ENCODE data around the gene STYK1.

STYK1 gene, protein sequence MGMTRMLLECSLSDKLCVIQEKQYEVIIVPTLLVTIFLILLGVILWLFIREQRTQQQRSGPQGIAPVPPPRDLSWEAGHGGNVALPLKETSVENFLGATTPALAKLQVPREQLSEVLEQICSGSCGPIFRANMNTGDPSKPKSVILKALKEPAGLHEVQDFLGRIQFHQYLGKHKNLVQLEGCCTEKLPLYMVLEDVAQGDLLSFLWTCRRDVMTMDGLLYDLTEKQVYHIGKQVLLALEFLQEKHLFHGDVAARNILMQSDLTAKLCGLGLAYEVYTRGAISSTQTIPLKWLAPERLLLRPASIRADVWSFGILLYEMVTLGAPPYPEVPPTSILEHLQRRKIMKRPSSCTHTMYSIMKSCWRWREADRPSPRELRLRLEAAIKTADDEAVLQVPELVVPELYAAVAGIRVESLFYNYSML

DNA sequence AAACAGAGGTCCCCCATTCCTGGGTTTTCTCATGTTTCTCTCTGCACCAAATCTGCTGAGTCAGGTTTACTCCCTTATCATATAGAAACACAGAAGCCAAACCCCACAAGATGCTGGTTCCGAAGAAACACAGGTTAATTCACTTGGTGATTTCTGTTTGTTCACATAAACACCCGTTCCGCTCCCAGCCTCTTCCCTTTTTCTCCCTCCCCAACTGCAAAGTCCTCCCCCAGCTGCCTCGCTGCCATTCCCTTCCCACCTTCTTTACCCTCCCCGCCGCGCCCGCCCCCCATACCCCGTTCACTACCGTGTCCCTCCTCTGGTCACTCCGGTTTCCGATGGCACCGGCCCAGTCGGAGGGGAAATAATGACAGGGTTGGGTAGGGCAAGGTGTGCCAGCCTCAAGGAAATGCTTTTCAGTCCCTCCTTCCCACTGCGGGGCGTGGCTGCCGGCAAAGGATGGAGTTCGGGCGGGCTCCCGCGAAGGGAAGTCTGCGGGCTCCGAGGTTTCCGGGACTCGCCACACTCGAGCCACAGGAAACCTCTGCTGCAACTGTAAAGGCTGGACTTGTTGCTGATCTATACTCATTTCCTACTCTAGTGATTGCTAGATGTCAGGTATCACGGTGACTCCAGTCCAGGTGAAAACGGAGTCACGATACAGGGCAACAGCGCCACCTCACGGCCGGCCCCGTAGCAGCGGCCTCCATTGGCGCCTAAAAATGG is at the start of gene STYK1:
STYK1 (minus strand) TSS at position 394 of the 726 bp plus-strand sequence. CDS start 39,434 bp downstream, outside the sequence.
- DNase-seq (ENCODE audit: low read depth), result peak; percentile 46

DNA sequence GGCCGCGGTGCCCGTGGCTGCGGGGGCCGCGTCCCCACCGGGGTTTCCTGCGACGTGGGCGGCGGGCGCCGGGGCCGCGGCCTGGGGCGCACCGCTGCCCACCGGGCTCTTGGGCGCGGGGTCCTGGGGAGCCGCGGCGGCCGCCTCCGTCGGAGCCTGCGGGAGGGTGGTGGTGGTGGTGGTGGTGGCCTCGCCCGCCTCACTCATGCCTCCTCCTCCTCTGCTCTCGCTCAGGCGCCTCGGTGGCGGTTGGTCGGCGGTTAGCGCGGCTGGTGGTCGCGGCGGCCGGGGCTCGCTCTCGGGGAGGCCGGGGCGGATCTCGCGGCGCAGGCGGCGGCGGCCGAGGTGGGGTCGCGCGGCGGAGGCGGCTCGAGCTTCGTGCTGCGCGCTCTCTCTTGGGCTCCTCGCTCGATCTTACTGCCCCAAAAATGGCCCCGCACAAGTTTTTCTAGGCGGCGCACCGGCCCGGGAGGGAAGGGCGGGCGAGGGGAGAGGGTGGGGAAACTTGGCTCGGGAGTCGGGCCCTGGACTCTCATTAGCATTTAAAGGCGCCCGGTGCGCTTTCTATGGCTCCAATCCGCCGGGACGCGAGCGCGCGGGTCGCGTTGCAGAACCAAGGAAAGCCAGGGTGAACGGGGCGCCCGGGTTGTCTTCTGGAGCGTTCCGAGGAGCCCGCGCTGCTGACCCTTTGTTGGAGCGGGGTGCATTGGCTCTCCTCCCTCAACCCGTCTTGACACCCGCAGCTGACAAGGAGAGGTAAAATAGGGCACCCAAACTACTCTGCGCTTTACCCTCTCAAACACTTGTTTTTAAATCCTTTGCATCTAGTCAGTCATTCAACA is 49.3 kb upstream of the STYK1 start, which contains the start of gene YBX3:
YBX3 (minus strand) TSS at position 419 of the 842 bp plus-strand sequence; CDS start at position 207, 212 bp downstream.
- peak; percentile 25 for DNase-seq (ENCODE audit: low read depth)

DNA sequence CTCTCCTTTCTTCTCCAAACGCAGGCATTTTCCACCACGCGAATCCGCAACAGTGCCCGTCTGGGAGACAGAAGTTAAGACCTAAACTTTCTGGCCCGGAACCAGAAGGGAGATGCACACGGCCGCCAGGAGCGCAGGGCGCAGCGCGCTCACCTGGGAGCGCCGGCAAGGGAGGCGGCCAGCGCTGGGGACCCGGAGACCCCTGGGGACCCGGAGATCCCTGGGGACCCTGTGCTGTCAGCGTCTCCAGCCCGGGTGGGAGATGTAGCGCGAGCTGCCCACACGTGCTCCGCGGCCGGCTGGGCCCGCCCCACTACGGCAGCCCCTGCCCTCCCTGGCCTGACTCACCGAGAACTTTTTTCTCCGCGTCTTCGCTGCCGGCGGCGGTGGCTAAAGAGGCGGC is 48.7 kb upstream of the STYK1 start:
- DNase-seq (ENCODE audit: low read depth), result peak; percentile 18

DNA sequence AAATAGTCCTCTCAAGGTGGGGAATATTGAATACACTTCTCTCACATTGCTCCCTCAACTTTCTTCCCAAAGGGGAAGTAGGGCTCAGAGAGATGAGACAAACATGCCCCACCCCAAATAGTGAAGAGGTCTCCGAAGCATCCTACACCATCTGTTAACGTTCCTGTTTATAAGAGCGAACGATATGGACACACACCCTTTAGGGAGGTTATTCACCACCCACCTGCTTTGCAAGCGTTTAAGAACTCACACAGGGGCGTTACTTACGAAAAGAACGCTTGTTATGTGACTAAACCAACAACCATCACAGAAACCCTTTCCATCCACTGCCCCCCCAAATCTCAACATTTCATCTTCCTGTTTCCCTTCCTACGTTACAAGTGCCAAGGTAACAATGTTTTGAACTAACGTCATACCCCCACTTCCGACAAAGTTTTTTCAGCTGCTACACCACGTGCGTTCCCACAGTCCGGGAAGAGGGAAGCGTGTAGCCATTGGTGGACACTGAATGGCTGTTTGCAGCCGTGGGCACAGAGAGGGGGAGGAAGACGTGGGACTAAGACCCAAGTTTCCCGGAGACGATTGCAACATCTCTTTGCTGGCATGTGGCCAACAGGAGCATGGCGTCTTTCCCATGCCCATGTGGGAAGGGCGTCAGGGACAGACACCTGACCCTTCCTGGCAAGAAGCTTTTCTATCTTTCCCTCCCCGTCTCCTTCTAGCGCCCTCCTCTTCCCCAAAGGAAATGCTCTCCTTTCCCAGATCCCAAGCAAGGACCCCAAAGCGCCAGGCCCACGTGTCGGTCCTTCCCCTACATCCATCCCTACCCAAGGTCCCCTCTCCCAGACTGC is 48.0 kb upstream of the STYK1 start:
- peak; percentile 22 for DNase-seq (ENCODE audit: low read depth)

DNA sequence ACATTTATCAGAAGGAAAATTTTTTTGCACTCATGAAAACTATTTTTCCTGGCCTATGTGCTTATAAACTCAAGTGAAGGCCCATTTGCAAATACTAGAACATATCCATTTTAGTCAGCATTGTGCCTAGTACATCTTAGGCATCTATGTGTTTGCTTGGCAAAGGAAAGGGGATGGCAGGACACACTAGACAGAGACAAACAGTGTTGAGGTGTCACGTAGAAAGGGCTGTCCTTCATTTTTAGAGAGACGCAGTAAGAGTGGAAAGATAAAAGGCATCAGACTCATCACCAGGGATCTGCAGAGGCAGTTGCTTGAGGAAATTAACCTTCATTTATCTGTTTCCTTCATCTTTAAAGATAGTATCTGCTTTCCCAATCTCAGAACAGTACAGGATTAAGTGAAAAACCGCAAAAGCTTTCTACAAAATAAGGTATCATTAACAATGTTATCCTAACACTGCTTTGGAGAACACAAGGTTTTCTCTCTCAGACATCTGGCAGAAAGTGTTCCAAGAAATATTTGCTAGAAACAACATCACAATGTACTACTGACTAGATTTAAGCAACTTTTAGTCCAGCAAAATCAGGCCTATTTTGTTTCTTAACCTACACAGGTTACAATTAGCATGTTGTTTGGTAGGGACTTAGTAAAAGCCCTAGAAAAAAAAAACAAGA is 47.3 kb upstream of the STYK1 start:
- no peak for DNase-seq (ENCODE audit: low read depth)

DNA sequence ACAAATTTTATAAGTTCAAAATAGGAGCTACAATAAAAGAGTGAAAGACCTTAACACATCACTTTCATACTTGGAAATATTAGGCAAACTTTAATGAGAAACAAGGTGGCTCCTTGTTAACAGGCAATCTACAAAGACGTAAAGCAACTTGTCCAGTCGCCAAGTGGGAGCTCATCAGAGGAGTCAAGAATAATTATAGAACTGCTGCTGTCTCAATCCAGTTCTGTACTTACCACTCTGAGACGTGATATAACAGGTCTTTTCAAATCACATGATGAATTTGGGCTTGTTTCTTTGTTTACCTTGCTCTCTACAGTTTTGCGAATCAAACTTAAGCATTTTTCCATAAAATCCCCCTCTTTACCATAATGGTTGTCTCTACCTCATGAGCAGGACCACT is 45.6 kb upstream of the STYK1 start:
- no peak for DNase-seq (ENCODE audit: low read depth)

DNA sequence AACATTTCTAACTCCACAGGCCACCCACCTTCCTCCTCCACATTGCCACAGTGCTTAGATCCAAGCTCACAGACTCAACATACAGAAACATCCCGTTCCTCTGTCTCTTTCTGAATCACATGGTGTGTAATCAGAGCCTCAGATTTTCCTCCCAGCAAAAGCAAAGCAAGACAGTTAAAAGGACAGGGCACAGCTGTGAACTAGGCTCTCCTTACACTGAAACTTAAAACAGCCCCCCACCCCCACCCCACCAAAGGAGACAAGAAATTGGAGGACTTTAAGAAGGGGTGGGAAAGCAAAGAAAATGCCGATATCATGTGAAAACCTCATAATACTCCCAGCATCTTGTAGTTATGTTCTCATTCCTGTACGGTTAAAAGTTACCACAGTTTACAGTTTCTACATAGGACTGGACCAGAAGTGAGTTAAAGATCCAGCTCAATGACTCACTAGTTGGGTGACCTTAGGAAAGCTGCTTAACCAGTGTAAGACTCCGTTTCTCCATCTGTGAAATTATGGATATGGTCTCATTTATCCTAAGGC is 44.5 kb upstream of the STYK1 start:
- DNase-seq (ENCODE audit: low read depth), result no peak

DNA sequence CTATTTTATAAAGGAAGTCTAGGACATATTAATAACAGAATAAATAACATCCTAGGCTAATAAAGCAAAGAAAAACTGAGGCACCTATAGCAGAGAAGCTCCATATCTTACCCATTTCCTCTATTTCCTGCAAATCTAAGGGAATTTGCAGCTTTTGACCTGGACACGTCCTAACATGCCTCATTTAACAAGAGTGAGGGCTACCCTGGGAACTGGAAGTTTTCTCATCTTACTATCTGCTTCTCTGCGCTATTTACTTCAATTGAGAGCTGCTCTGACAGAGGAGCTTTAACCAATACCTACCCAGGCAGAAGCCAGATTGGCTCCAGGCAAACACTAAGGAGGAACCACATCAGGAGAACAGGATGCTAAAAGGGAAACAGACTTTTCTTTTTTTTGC is 43.6 kb upstream of the STYK1 start:
- no peak for DNase-seq (ENCODE audit: low read depth)

DNA sequence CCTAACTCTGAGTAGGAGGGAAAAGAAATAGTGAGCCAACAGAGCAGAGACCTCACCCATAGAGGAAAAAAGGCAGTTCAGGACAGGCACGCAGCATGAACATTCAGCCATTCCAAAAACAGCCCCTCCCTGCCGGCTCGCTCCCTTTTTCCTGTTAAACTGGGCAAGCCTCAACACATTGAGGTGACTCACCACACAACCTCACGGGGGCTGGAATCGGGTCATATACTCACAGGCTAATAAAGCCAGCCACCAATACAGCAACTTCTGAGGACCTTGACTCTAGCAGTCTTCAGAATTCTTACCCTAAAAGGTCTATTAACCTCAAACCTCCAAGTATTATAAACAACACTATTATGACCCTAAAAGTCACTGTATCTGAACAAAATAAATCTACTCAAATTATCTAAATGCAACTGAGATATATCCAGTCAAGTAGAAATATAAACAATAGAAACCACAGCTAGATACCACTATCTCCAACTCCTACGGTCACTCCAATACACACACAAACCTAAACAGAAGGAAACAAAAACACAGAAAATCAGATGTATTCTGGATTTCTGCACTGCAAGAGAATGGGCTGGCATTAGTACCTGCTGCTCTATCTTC is 43.0 kb upstream of the STYK1 start:
- no peak for DNase-seq (ENCODE audit: low read depth)

DNA sequence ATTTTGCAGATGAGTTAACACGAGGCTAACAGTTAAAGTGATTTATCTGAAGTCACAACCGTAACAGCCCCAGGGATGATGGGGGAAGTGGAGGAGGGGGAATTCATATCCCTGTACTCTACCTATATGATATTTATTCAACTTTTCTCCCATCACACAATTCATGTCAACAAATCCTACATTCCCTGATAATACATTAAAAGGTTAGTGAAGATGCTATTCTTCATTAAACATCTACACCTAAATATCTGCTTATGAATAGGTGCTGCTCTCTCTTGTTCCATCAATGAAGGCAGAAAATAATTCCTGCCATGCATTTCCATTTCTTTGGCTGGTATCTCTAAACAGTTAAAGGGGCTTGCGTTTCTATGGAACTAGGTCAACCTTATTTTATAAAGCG is 42.4 kb upstream of the STYK1 start:
- no peak for DNase-seq (ENCODE audit: low read depth)

DNA sequence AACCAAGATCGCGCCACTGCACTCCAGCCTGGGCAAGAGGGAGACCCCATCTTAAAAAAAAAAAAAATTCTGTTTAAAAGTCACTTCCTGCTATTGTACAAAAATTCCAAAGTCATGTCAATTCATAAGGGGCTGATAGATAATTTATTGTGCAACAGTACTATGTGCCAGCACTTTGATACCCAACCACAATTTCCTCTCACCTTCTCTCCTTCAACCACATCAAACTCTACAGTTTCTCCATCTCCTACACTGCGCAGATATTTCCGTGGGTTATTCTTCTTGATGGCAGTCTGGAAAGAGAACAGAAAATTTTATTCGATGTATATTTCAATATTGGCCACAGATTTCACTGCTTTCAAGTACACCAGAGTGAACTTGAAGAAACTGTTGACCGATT is 41.6 kb upstream of the STYK1 start:
- DNase-seq (ENCODE audit: low read depth), result no peak

DNA sequence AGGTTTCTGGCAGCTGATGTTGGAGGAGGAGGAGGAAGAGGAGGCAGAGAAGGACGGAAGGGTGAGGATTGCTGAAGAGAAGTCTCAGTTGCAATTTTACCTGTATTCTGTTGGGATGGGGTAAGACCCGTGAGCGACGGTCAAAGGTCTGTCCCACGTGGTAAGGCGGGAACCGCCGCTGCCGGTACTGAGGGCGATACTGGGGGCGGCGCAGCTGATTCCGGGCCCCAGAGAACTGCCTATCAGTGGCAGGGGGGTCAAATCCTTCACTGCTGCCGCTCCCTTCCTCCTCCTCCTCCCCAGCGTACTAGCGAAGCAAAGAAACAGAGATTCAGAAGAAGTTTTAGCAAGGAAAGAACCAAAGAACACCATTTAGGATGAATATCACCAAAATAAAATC is 36.0 kb upstream of the STYK1 start:
- DNase-seq (ENCODE audit: low read depth), result no peak

DNA sequence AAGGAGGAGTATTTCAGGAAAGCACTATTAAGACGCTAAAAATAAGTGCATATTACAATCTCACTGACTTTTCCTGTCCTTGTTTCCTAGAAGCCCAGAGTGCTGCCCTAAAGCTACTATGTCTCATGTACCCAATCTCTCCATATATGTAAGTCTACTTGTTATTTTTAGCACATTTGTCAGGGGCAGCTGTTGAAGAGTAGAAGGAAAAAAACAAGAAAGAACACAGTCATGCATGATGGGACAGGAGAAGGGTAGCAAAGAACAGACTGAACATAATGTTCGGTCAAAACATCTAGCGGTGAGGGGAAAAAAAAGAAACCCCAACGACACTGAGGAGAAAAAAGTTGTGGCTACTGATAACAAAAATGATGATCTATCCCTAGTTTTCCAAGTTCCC is 35.0 kb upstream of the STYK1 start:
- no peak for DNase-seq (ENCODE audit: low read depth)

DNA sequence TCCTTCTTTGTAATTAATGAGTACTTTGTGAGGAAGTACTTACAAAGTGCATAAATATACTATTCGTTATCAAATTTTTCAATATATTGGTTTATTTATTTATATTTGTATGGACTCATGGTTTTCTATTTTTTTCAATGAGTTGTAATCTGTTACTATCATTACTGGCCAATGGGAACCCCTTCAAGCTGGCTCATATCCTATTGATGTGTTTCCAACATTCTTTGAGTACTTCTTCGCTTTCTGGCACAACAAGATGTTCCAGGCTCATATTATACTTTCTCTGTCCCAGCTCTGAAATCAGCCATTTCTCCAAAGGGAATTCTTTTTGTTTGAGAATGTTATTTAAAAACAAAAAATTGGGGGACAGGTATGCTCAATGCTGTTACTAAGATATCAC is 31.8 kb upstream of the STYK1 start:
- no peak for DNase-seq (ENCODE audit: low read depth)

DNA sequence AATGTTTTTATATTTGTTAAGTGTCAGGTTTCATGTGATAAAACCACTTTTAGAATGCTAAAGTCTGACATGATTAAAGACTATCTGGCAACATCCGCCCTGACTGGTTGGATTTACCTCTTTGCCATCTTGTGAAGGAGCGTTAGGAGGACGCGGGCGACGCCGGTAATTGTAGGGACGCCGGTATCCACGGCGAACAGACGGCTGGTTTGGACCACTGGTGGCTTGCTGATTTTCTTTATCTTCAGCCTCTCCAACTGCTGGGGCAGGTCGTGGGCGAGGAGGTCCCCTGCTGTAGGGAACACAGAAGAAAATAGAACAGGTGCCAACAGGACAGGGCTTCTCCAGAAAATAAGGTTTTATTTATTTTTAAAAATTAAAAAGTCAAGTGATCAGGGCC is 28.0 kb upstream of the STYK1 start:
- DNase-seq (ENCODE audit: low read depth), result no peak

DNA sequence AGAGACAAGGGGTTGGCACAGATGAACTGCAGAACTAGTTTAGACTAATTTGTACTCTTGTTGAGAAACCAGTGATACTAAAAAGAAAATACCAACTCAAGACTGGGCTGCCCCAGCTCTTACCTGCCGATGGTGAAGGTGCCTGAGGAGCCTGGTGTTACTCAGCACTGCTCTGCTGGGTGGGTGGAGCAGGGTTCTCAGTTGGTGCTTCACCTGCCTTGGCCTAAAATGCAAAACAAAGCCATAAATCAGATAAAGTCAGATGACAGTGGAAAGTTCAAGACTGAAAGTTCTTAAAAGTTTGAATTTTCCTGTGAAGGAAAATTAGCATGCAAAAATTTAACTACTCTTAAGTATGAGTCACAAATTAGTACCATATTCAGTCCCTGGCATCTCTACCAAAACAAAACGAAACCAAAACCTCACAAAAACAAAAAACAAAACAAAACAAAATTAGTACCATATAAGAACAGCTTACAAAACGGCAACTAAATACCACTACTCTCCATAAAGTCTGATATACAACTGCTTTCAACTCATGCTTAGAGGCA is 27.4 kb upstream of the STYK1 start:
- peak; percentile 8 for DNase-seq (ENCODE audit: low read depth)

DNA sequence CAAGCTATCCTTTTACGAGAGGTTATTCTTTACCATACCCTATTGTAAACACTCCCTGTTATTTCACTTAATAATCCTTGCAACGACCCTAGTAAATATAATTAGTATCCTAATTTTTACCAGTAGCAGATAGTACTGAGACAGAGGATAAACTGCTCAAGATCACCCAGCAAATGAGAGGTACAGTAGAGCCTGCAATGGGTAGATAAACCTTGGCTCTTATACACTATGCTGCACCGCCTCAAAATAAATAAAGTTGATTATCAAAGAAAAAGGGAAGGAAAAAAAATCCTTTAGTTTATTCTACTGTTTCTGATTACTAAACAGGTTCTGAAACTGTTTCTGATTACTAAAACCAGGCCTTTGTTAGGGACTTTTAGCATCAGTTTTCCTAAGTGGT is 26.7 kb upstream of the STYK1 start:
- DNase-seq (ENCODE audit: low read depth), result no peak

DNA sequence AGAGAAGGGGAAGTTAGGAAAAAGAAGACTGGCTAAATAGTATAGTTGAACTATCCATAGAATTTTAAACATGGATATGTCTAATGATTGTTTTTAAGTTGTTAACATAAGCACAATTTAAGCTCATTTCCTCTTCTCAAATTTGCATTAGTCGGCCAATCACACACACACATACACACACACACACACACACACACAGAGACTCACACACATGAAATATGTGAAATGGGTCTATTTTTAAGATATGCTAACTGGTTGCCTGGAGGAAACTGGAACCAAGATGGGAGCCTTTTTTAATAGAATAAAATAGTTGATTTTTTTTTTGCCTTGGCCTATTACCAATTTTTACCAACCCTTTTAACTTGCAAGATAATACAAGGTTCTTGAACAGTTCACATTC is 24.0 kb upstream of the STYK1 start:
- DNase-seq (ENCODE audit: low read depth), result no peak

DNA sequence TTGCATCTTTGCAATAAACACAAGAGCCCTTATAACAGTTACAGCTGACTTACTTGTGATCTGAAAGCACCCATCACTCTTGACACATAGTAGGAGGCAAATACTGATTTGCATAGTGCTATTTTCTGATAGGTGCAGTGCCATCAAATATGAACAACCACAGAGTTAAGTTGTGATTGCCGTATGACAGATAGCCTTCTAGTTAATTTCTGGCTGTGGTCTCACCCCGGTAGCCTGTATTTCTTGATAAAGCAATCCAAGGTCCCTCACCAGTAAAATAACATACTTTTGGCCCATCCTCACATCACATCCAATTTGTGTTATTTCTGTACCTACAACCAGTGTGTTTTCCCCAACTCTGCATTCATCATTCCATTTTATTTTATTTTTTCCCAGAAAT is 23.3 kb upstream of the STYK1 start:
- no peak for DNase-seq (ENCODE audit: low read depth)

DNA sequence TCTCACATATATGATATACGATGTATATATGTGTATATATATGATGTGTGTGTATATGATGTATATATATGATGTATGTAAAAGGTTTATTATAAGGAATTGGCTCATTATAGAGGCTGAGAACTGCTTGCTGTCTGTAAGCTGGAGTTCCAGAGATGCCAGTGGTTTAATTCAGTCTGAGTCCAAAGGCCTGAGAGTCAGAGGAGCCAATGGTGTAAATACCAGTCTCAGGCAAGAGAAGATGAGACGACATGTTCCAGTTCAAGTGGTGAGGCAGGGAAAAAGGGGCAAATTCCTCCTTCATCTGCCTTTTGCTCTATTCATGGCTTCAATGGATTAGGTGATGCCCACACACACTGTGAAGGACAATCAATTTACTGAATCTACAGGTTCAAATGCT is 17.1 kb upstream of the STYK1 start:
- DNase-seq (ENCODE audit: low read depth), result no peak
